A673 (cell line): ENCODE measurements around the gene CPLX4. TPM values are rescaled to one million over a fixed set of nuclear protein-coding genes. Genes with fewer than 3 reads are reported as not detected.

Experiments
- BruUV-seq: library from RNA; stranded (reverse); fragments of 400-500 nt; replicated peaks from 2 replicates; lab custom pipeline; 2021; lab: Mats Ljungman, UMichigan
- CTCF ChIA-PET: fragments of 300-600 bp; sonication (Branson Sonifier 250); formaldehyde crosslinking; loops from one replicate; lab custom pipeline; 2022; ENCODE audit warnings: antibody characterized with exemption; lab: Charles Lee
- POLR2A ChIA-PET: fragments of 300-600 bp; sonication (Branson Sonifier 250); formaldehyde crosslinking; loops from one replicate; lab custom pipeline; 2022; ENCODE audit warnings: antibody characterized with exemption; ENCODE audit not compliant: low non-redundant PET; lab: Charles Lee
- DNase-seq: peaks from one replicate; pipeline ENCODE4 v3.0.0-alpha.2; 2015; ENCODE audit warnings: low spot score
- H3K27ac ChIP-seq: fragments of 200-600 bp; sonication (generic); 2 replicates; pipeline ENCODE4 v1.5.1; 2016; ENCODE audit warnings: mixed run types, low read depth, mild to moderate bottlenecking, mixed read lengths, antibody characterized with exemption, low read length; ENCODE audit not compliant: poor library complexity, severe bottlenecking
- H3K27me3 ChIP-seq: fragments of 200-600 bp; sonication (generic); replicated peaks from 2 replicates; pipeline ENCODE4 v1.6.1; 2017; ENCODE audit warnings: mixed run types, low read depth, mild to moderate bottlenecking, mixed read lengths, antibody characterized with exemption, low read length; ENCODE audit not compliant: insufficient read depth, poor library complexity
- H3K36me3 ChIP-seq: fragments of 200-600 bp; sonication (generic); 2 replicates; pipeline ENCODE4 v1.6.1; 2016; ENCODE audit warnings: mixed run types, mild to moderate bottlenecking, mixed read lengths, antibody characterized with exemption, low read length; ENCODE audit not compliant: insufficient read depth, poor library complexity, severe bottlenecking
- H3K4me1 ChIP-seq: fragments of 200-600 bp; sonication (generic); 2 replicates; pipeline ENCODE4 v1.6.1; 2017; ENCODE audit warnings: mixed run types, mild to moderate bottlenecking, mixed read lengths, antibody characterized with exemption, low read length; ENCODE audit not compliant: insufficient read depth, poor library complexity, severe bottlenecking
- H3K4me3 ChIP-seq: fragments of 200-600 bp; sonication (generic); 2 replicates; pipeline ENCODE4 v1.5.1; 2016; ENCODE audit warnings: low read depth, mixed run types, mild to moderate bottlenecking, mixed read lengths, low read length; ENCODE audit not compliant: poor library complexity, severe bottlenecking
- H3K9me3 ChIP-seq: fragments of 200-600 bp; sonication (generic); 2 replicates; pipeline ENCODE4 v1.6.1; 2016; ENCODE audit warnings: mixed run types, low read depth, mild to moderate bottlenecking, mixed read lengths, antibody characterized with exemption, low read length; ENCODE audit not compliant: poor library complexity, severe bottlenecking
- CTCF ChIP-seq: fragments of 300-800, 200-600 bp; sonication (generic); conservative IDR thresholded peaks from 2 replicates; pipeline ENCODE4 v1.5.1; 2017; ENCODE audit warnings: low read depth, mild to moderate bottlenecking, antibody characterized with exemption, low read length, moderate library complexity, mixed read lengths
- EZH2 ChIP-seq: fragments of 200-600 bp; sonication (generic); IDR thresholded peaks from 2 replicates; pipeline ENCODE4 v1.6.1; 2017; ENCODE audit warnings: borderline replicate concordance, low read depth, mild to moderate bottlenecking, mixed read lengths, antibody characterized with exemption, low read length; ENCODE audit not compliant: poor library complexity, severe bottlenecking
- intact Hi-C: fragments of 100-400 bp; cut with micrococcal nuclease; formaldehyde crosslinking; loops from one replicate; pipeline ENCODE4 v1.10.0; 2022; ENCODE audit not compliant: unreplicated experiment
- total RNA-seq: library from RNA; stranded (reverse); gene quantifications from 2 replicates; pipeline ENCODE4 v1.2.3, GENCODE V29; 2021

Gene CPLX4
- total RNA-seq, 1 experiment from 2014 or later: not detected

GRCh38 chr18:59328683-59329082 is 10.2 kb upstream of the CPLX4 start:
- TF ChIP-seq EZH2: no peak
- no peak for TF ChIP-seq CTCF
- H3K27me3 ChIP-seq: no peaks in the 10 kb centered on the region
- BruUV-seq: no TSS peak
- H3K4me1 ChIP-seq: no peaks in the 10 kb centered on the region
- H3K36me3 ChIP-seq: peaks cover 69% of the 10 kb centered on the region
- no peak overlapping the region for H3K4me3 ChIP-seq
- DNase-seq: no peak
- CTCF ChIA-PET: no interaction called here
- no peaks in the 10 kb centered on the region for H3K9me3 ChIP-seq
- intact Hi-C loops: loop anchor here (5.0 kb wide), 1 partner anchor 344 kb away; no protein-coding TSS in a partner anchor
- H3K27ac ChIP-seq: no peak overlapping the region
- POLR2A ChIA-PET: no interaction called here

GRCh38 chr18:59325965-59326364 is 7.5 kb upstream of the CPLX4 start:
- CTCF ChIA-PET: no interaction called here
- Histone ChIP-seq H3K36me3 (peaks cover 43% of the 10 kb centered on the region), H3K4me3 (no peak overlapping the region), H3K27me3 (no peaks in the 10 kb centered on the region), H3K27ac (no peak overlapping the region), H3K9me3 (no peaks in the 10 kb centered on the region), H3K4me1 (no peaks in the 10 kb centered on the region)
- POLR2A ChIA-PET: no interaction called here
- intact Hi-C loops: loop anchor here (5.0 kb wide), 1 partner anchor 346 kb away; no protein-coding TSS in a partner anchor
- no TSS peak for BruUV-seq
- no peak for DNase-seq
- no peak for TF ChIP-seq EZH2
- TF ChIP-seq CTCF: no peak

GRCh38 chr18:59324623-59324971 is 6.1 kb upstream of the CPLX4 start:
- Histone ChIP-seq H3K27ac (no peak overlapping the region), H3K4me1 (no peaks in the 10 kb centered on the region), H3K27me3 (no peaks in the 10 kb centered on the region), H3K4me3 (no peak overlapping the region), H3K36me3 (peaks cover 31% of the 10 kb centered on the region), H3K9me3 (no peaks in the 10 kb centered on the region)
- ChIA-PET CTCF (no interaction called here), POLR2A (no interaction called here)
- BruUV-seq: no TSS peak
- intact Hi-C loops: no loop called here
- TF ChIP-seq CTCF (no peak), EZH2 (no peak)
- no peak for DNase-seq
